Measurements from ENCODE around the gene SLC17A7. TPM values are rescaled to one million over a fixed set of nuclear protein-coding genes. Genes with fewer than 3 reads are reported as not detected.

SLC17A7 gene
- total and polyA plus RNA-seq, 9 of the 15 experiments (the other 6 are each of a cell fraction or from before 2014, with no cell fraction given), result 1.1 to 15.7 (median 2.4) TPM

GRCh38 chr19:49487277-49488045 is 46.1 kb upstream of the SLC17A7 start, which contains the start of gene RPL13A (continued):
- TF ChIP-seq EGR1 (conservative IDR thresholded peaks at IDR 0.05) (peak; percentile 89), THAP12 (CRISPR knock-in tag; IDR thresholded peaks at IDR 0.05) (no peak), ZNF253 (CRISPR knock-in tag; conservative IDR thresholded peaks at IDR 0.05) (no peak), MECOM (CRISPR knock-in tag; IDR thresholded peaks at IDR 0.05) (no peak), NR1H2 (CRISPR knock-in tag; IDR thresholded peaks at IDR 0.05) (0 out of 2 replicates have a peak, but pooled peaks have one; percentile 46), PHB2 (IDR thresholded peaks at IDR 0.05; ENCODE audit: low read depth) (no peak), RBFOX2 (IDR thresholded peaks at IDR 0.05; ENCODE audit: low read depth, low read length) (peak; percentile 100), CHCHD3 (CRISPR knock-in tag; IDR thresholded peaks at IDR 0.05) (peak; percentile 74; the same call in 1 of the 2 replicates), OTX1 (CRISPR knock-in tag; IDR thresholded peaks at IDR 0.05) (no peak; the same call in 1 of the 2 replicates)
- TF ChIP-seq, protein P1, sequence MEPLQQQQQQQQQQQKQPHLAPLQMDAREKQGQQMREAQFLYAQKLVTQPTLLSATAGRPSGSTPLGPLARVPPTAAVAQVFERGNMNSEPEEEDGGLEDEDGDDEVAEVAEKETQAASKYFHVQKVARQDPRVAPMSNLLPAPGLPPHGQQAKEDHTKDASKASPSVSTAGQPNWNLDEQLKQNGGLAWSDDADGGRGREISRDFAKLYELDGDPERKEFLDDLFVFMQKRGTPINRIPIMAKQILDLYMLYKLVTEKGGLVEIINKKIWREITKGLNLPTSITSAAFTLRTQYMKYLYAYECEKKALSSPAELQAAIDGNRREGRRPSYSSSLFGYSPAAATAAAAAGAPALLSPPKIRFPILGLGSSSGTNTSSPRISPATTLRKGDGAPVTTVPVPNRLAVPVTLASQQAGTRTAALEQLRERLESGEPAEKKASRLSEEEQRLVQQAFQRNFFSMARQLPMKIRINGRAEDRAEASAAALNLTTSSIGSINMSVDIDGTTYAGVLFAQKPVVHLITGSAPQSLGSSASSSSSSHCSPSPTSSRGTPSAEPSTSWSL (CRISPR knock-in tag; IDR thresholded peaks at IDR 0.05; ENCODE audit: borderline replicate concordance), result no peak
- TF ChIP-seq, protein P2, sequence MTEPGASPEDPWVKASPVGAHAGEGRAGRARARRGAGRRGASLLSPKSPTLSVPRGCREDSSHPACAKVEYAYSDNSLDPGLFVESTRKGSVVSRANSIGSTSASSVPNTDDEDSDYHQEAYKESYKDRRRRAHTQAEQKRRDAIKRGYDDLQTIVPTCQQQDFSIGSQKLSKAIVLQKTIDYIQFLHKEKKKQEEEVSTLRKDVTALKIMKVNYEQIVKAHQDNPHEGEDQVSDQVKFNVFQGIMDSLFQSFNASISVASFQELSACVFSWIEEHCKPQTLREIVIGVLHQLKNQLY (CRISPR knock-in tag; conservative IDR thresholded peaks at IDR 0.05), result peak in 1 of 2 experiments; percentile 12; a peak in 1 of 4 replicates
- TF ChIP-seq, protein P3, sequence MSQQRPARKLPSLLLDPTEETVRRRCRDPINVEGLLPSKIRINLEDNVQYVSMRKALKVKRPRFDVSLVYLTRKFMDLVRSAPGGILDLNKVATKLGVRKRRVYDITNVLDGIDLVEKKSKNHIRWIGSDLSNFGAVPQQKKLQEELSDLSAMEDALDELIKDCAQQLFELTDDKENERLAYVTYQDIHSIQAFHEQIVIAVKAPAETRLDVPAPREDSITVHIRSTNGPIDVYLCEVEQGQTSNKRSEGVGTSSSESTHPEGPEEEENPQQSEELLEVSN (IDR thresholded peaks at IDR 0.05; ENCODE audit: borderline replicate concordance in 1 of 2, extremely low read depth in 1 of 2, insufficient read depth in 1 of 2, insufficient read length in 1 of 2, low read depth in 1 of 2, low read length in 1 of 2, poor library complexity in 1 of 2, severe bottlenecking in 1 of 2), result peak in 1 of 2 experiments; percentile 24
- TF ChIP-seq, protein P4, sequence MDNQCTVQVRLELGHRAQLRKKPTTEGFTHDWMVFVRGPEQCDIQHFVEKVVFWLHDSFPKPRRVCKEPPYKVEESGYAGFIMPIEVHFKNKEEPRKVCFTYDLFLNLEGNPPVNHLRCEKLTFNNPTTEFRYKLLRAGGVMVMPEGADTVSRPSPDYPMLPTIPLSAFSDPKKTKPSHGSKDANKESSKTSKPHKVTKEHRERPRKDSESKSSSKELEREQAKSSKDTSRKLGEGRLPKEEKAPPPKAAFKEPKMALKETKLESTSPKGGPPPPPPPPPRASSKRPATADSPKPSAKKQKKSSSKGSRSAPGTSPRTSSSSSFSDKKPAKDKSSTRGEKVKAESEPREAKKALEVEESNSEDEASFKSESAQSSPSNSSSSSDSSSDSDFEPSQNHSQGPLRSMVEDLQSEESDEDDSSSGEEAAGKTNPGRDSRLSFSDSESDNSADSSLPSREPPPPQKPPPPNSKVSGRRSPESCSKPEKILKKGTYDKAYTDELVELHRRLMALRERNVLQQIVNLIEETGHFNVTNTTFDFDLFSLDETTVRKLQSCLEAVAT (IDR thresholded peaks at IDR 0.05), result peak; percentile 87 to 93
- TF ChIP-seq, protein P5, sequence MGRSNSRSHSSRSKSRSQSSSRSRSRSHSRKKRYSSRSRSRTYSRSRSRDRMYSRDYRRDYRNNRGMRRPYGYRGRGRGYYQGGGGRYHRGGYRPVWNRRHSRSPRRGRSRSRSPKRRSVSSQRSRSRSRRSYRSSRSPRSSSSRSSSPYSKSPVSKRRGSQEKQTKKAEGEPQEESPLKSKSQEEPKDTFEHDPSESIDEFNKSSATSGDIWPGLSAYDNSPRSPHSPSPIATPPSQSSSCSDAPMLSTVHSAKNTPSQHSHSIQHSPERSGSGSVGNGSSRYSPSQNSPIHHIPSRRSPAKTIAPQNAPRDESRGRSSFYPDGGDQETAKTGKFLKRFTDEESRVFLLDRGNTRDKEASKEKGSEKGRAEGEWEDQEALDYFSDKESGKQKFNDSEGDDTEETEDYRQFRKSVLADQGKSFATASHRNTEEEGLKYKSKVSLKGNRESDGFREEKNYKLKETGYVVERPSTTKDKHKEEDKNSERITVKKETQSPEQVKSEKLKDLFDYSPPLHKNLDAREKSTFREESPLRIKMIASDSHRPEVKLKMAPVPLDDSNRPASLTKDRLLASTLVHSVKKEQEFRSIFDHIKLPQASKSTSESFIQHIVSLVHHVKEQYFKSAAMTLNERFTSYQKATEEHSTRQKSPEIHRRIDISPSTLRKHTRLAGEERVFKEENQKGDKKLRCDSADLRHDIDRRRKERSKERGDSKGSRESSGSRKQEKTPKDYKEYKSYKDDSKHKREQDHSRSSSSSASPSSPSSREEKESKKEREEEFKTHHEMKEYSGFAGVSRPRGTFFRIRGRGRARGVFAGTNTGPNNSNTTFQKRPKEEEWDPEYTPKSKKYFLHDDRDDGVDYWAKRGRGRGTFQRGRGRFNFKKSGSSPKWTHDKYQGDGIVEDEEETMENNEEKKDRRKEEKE (IDR thresholded peaks at IDR 0.05; ENCODE audit: borderline replicate concordance in 1 of 2, control insufficient read depth in 1 of 2, low read depth in 2 of 2, low read length in 1 of 2), result no peak
